Measurements from ENCODE around the gene TLK1. TPM values are rescaled to one million over a fixed set of nuclear protein-coding genes. Genes with fewer than 3 reads are reported as not detected.

TLK1 gene
- total and polyA plus RNA-seq, 4 donors, result 7.7 to 19.6 (median 15.6) TPM

- Histone ChIP-seq H3K4me1 (ENCODE audit: control insufficient read depth in 4 of 4, insufficient read depth in 4 of 4, low read length in 3 of 4) (no peaks in the 10 kb centered on the region), H3K9me3 (ENCODE audit: control insufficient read depth in 4 of 4, low read length in 3 of 4) (no peaks in the 10 kb centered on the region), H3K27ac (ENCODE audit: low read depth in 1 of 2, low read length in 2 of 2) (no peak overlapping the region), H3K27me3 (ENCODE audit: control insufficient read depth in 4 of 4, insufficient read depth in 4 of 4, low read length in 3 of 4) (no peaks in the 10 kb centered on the region), H3K4me3 (ENCODE audit: low read depth in 1 of 3, low read length in 3 of 3) (no peak overlapping the region), H3K9ac (ENCODE audit: low read depth in 1 of 2, low read length in 2 of 2) (no peak overlapping the region), H3K36me3 (ENCODE audit: control insufficient read depth in 4 of 4, insufficient read depth in 3 of 4, low read depth in 1 of 4, low read length in 3 of 4) (no peaks in the 10 kb centered on the region)
- DNase-seq (ENCODE audit: low spot score), result no peak
- TF ChIP-seq NR2F2 (IDR thresholded peaks at IDR 0.05), result no peak
- TF ChIP-seq FOXA2 (IDR thresholded peaks at IDR 0.05), result no peak
- TF ChIP-seq FOXA1 (IDR thresholded peaks at IDR 0.05), result no peak
- TF ChIP-seq, protein P1, sequence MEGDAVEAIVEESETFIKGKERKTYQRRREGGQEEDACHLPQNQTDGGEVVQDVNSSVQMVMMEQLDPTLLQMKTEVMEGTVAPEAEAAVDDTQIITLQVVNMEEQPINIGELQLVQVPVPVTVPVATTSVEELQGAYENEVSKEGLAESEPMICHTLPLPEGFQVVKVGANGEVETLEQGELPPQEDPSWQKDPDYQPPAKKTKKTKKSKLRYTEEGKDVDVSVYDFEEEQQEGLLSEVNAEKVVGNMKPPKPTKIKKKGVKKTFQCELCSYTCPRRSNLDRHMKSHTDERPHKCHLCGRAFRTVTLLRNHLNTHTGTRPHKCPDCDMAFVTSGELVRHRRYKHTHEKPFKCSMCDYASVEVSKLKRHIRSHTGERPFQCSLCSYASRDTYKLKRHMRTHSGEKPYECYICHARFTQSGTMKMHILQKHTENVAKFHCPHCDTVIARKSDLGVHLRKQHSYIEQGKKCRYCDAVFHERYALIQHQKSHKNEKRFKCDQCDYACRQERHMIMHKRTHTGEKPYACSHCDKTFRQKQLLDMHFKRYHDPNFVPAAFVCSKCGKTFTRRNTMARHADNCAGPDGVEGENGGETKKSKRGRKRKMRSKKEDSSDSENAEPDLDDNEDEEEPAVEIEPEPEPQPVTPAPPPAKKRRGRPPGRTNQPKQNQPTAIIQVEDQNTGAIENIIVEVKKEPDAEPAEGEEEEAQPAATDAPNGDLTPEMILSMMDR (IDR thresholded peaks at IDR 0.05; ENCODE audit: low read depth, low read length, missing input control), result no peak
- no peak for TF ChIP-seq REST (IDR thresholded peaks at IDR 0.05)
These were observed 48.0 kb upstream of the TLK1 start for GRCh38 chr2:171208657-171209056.

DNA sequence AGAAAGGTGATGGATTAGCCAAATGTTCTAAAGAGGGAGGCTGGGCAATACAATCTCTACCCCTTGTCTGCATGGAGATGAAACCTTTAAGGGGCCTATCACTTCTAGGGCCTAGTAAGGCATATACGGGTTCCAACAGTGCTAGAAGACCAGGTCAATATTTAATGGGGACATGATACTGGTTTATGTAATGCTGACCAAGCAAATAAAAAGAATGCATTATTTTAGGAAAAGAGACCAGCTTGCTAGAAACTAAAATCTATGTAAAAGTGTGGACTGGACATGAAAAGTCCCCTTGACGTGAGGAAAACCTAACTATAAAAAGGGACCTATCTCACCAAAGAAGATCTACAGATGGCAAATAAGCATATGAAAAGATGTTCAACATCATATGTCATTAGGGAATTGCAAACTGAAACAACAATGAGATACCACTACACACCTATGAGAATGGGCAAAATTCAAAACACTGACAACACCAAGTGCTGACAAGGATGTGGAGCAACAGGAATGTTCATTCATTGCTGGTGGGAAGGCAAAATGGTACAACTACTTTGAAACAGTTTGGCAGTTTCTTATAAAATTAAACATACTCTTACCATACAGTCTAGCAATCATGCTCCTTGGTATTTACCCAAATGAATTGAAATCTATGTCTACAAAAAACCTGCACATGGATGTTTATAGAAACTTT lies 45.9 kb upstream of the TLK1 start:
- Histone ChIP-seq H3K27ac (ENCODE audit: low read depth in 1 of 2, low read length in 2 of 2) (no peak overlapping the region), H3K36me3 (ENCODE audit: control insufficient read depth in 4 of 4, insufficient read depth in 3 of 4, low read depth in 1 of 4, low read length in 3 of 4) (no peaks in the 10 kb centered on the region), H3K27me3 (ENCODE audit: control insufficient read depth in 4 of 4, insufficient read depth in 4 of 4, low read length in 3 of 4) (no peaks in the 10 kb centered on the region), H3K9me3 (ENCODE audit: control insufficient read depth in 4 of 4, low read length in 3 of 4) (no peaks in the 10 kb centered on the region), H3K4me3 (ENCODE audit: low read depth in 1 of 3, low read length in 3 of 3) (no peak overlapping the region), H3K4me1 (ENCODE audit: control insufficient read depth in 4 of 4, insufficient read depth in 4 of 4, low read length in 3 of 4) (no peaks in the 10 kb centered on the region), H3K9ac (ENCODE audit: low read depth in 1 of 2, low read length in 2 of 2) (no peak overlapping the region)
- no peak for DNase-seq (ENCODE audit: low spot score)
- 96% methylated on average over 2 of the region's 2 CpGs for WGBS
- TF ChIP-seq RAD21 (IDR thresholded peaks at IDR 0.05) (no peak), REST (IDR thresholded peaks at IDR 0.05) (no peak), ZBTB33 (IDR thresholded peaks at IDR 0.05) (no peak), SP1 (IDR thresholded peaks at IDR 0.05) (no peak), JUND (IDR thresholded peaks at IDR 0.05) (no peak), GABPA (IDR thresholded peaks at IDR 0.05 in 1 of 2, conservative IDR thresholded peaks at IDR 0.05 in 1 of 2) (no peak), EGR1 (IDR thresholded peaks at IDR 0.05; ENCODE audit: low read depth in 2 of 2) (no peak), HNF4A (conservative IDR thresholded peaks at IDR 0.05) (no peak), YY1 (IDR thresholded peaks at IDR 0.05) (no peak), RXRA (IDR thresholded peaks at IDR 0.05) (no peak), FOXA1 (IDR thresholded peaks at IDR 0.05) (no peak), NR2F2 (IDR thresholded peaks at IDR 0.05) (no peak), TAF1 (conservative IDR thresholded peaks at IDR 0.05) (no peak), HNF4G (IDR thresholded peaks at IDR 0.05) (no peak), FOXA2 (IDR thresholded peaks at IDR 0.05) (no peak)
- TF ChIP-seq, protein P1 (IDR thresholded peaks at IDR 0.05; ENCODE audit: low read depth, low read length, missing input control), result no peak
- TF ChIP-seq, protein P2, sequence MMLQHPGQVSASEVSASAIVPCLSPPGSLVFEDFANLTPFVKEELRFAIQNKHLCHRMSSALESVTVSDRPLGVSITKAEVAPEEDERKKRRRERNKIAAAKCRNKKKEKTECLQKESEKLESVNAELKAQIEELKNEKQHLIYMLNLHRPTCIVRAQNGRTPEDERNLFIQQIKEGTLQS (IDR thresholded peaks at IDR 0.05), result no peak
- TF ChIP-seq, protein P3, sequence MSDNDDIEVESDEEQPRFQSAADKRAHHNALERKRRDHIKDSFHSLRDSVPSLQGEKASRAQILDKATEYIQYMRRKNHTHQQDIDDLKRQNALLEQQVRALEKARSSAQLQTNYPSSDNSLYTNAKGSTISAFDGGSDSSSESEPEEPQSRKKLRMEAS (IDR thresholded peaks at IDR 0.05), result no peak
